Measurements from ENCODE around the gene SRL. TPM values are rescaled to one million over a fixed set of nuclear protein-coding genes. Genes with fewer than 3 reads are reported as not detected.

SRL gene
- total and polyA plus RNA-seq, 2 donors from 2014 or later: 2.6 to 3.3 TPM

GRCh38 chr16:4285167-4285566 is 43.3 kb upstream of the SRL start:
- TF ChIP-seq CTCF (IDR thresholded peaks at IDR 0.05; ENCODE audit: borderline replicate concordance, extremely low read depth, insufficient read depth): no peak
- FAIRE-seq: no peak
- intact Hi-C loops (cut with DNase I): loop anchor here (10.0 kb wide), 1 partner anchor 120 kb away; no protein-coding TSS in a partner anchor
- no peak for DNase-seq
- Histone ChIP-seq H3K36me3 (ENCODE audit: control insufficient read depth in 2 of 3, insufficient read depth in 3 of 3, low read length in 3 of 3) (no peaks in the 10 kb centered on the region), H3K9me3 (ENCODE audit: control insufficient read depth in 2 of 3, insufficient read depth in 1 of 3, low read length in 3 of 3) (peaks cover 0 to 2% (median 0%) of the 10 kb centered on the region in 3 donors), H3K9ac (ENCODE audit: low read length in 3 of 3) (no peak overlapping the region), H3K27me3 (ENCODE audit: control insufficient read depth, insufficient read depth, low read length) (no peaks in the 10 kb centered on the region), H3K4me1 (ENCODE audit: control insufficient read depth in 2 of 3, insufficient read depth in 2 of 3, low read depth in 1 of 3, low read length in 3 of 3) (peaks cover 0 to 7% (median 0%) of the 10 kb centered on the region in 3 donors), H3K27ac (ENCODE audit: low read depth in 2 of 2, low read length in 2 of 2) (no peak overlapping the region), H3K4me3 (ENCODE audit: low read length in 3 of 3) (no peak overlapping the region)

DNA sequence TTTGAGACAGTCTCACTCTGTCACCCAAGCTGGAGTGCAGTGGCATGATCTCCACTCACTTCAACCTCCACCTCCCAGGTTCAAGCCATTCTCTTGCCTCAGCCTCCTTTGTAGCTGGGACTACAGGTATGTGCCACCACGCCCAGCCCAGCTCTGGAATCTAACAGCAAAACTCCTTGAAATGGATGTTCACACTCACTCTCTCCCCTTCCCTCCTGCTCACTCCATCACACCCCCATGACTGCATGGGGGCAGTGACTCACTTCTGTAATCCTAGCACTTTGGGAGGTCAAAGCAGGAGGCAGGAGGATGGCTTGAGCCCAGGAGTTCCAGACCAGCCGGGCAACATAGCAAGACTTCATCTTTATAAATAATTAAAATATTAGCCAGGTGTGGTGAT is 42.1 kb upstream of the SRL start:
- Histone ChIP-seq H3K9ac (ENCODE audit: low read length in 3 of 3) (no peak overlapping the region), H3K4me3 (ENCODE audit: low read length in 3 of 3) (no peak overlapping the region)
- no peak for DNase-seq

DNA sequence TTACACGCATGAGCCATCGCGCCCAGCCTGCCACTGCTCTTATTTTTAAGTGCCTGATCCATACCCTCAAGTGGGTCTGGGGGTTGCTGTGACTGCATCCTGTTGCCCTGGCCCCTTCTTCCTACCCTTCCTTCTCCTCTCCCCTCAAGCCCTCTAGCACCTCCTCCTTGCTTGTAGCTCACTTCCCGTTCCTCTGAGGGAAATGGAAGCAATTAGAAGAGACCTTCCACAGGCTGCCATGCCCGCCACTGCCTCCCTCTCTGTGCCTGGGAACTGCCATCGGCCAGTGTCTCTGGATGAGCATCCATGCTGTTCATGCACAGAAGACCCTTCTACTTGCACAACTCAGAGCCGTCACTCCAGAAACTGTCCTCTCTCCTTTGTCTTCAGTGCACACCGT is 41.6 kb upstream of the SRL start:
- H3K36me3 ChIP-seq (ENCODE audit: control insufficient read depth in 2 of 3, insufficient read depth in 3 of 3, low read length in 3 of 3): no peaks in the 10 kb centered on the region
- no peak overlapping the region for H3K27ac ChIP-seq (ENCODE audit: low read depth in 2 of 2, low read length in 2 of 2)
- H3K9me3 ChIP-seq (ENCODE audit: control insufficient read depth in 2 of 3, insufficient read depth in 1 of 3, low read length in 3 of 3): peaks cover 0 to 2% (median 0%) of the 10 kb centered on the region in 3 donors
- no peaks in the 10 kb centered on the region for H3K27me3 ChIP-seq (ENCODE audit: control insufficient read depth, insufficient read depth, low read length)
- no peak for DNase-seq
- peaks cover 0 to 3% (median 0%) of the 10 kb centered on the region in 3 donors for H3K4me1 ChIP-seq (ENCODE audit: control insufficient read depth in 2 of 3, insufficient read depth in 2 of 3, low read depth in 1 of 3, low read length in 3 of 3)
- intact Hi-C loops (cut with DNase I): loop anchor here (10.0 kb wide), 1 partner anchor 121 kb away; no protein-coding TSS in a partner anchor
- no peak for TF ChIP-seq CTCF (IDR thresholded peaks at IDR 0.05; ENCODE audit: borderline replicate concordance, extremely low read depth, insufficient read depth)
- no peak overlapping the region for H3K9ac ChIP-seq (ENCODE audit: low read length in 3 of 3)
- no peak for FAIRE-seq
- no peak overlapping the region for H3K4me3 ChIP-seq (ENCODE audit: low read length in 3 of 3)

More for the DNA sequence above, 42.1 kb upstream of the SRL start:
- Histone ChIP-seq H3K27me3 (ENCODE audit: control insufficient read depth, insufficient read depth, low read length) (no peaks in the 10 kb centered on the region), H3K4me1 (ENCODE audit: control insufficient read depth in 2 of 3, insufficient read depth in 2 of 3, low read depth in 1 of 3, low read length in 3 of 3) (peaks cover 0 to 6% (median 0%) of the 10 kb centered on the region in 3 donors), H3K27ac (ENCODE audit: low read depth in 2 of 2, low read length in 2 of 2) (no peak overlapping the region), H3K36me3 (ENCODE audit: control insufficient read depth in 2 of 3, insufficient read depth in 3 of 3, low read length in 3 of 3) (no peaks in the 10 kb centered on the region), H3K9me3 (ENCODE audit: control insufficient read depth in 2 of 3, insufficient read depth in 1 of 3, low read length in 3 of 3) (peaks cover 0 to 2% (median 0%) of the 10 kb centered on the region in 3 donors)
- no peak for FAIRE-seq
- intact Hi-C loops (cut with DNase I): loop anchor here (10.0 kb wide), 1 partner anchor 121 kb away; no protein-coding TSS in a partner anchor
- TF ChIP-seq CTCF (IDR thresholded peaks at IDR 0.05; ENCODE audit: borderline replicate concordance, extremely low read depth, insufficient read depth): no peak

- Histone ChIP-seq H3K4me3 (ENCODE audit: low read length in 3 of 3) (no peak overlapping the region), H3K36me3 (ENCODE audit: control insufficient read depth in 2 of 3, insufficient read depth in 3 of 3, low read length in 3 of 3) (no peaks in the 10 kb centered on the region), H3K27me3 (ENCODE audit: control insufficient read depth, insufficient read depth, low read length) (no peaks in the 10 kb centered on the region), H3K9ac (ENCODE audit: low read length in 3 of 3) (no peak overlapping the region), H3K9me3 (ENCODE audit: control insufficient read depth in 2 of 3, insufficient read depth in 1 of 3, low read length in 3 of 3) (peaks cover 0 to 2% (median 0%) of the 10 kb centered on the region in 3 donors), H3K4me1 (ENCODE audit: control insufficient read depth in 2 of 3, insufficient read depth in 2 of 3, low read depth in 1 of 3, low read length in 3 of 3) (no peaks in the 10 kb centered on the region), H3K27ac (ENCODE audit: low read depth in 2 of 2, low read length in 2 of 2) (no peak overlapping the region)
- no peak for TF ChIP-seq CTCF (IDR thresholded peaks at IDR 0.05; ENCODE audit: borderline replicate concordance, extremely low read depth, insufficient read depth)
- intact Hi-C loops (cut with DNase I): loop anchor here (10.0 kb wide), 1 partner anchor 124 kb away; no protein-coding TSS in a partner anchor
- DNase-seq (no peak), FAIRE-seq (no peak)
Measured at GRCh38 chr16:4280625-4281024, 38.7 kb upstream of the SRL start.
